ENCODE data around the gene PCARE. TPM values are rescaled to one million over a fixed set of nuclear protein-coding genes. Genes with fewer than 3 reads are reported as not detected.

Gene PCARE
- total and polyA plus RNA-seq, 2 of the 8 experiments (the other 6 are each of a cell fraction or from before 2014, with no cell fraction given): not detected

- TF ChIP-seq JUND (IDR thresholded peaks at IDR 0.05; ENCODE audit: low read length): no peak
- TF ChIP-seq SUZ12 (IDR thresholded peaks at IDR 0.05; ENCODE audit: low read length): no peak
- no peak for TF ChIP-seq SP1 (IDR thresholded peaks at IDR 0.05; ENCODE audit: low read depth, low read length)
- TF ChIP-seq BACH1 (IDR thresholded peaks at IDR 0.05; ENCODE audit: low read length): no peak
- TF ChIP-seq KDM5A (IDR thresholded peaks at IDR 0.05; ENCODE audit: low read length): no peak
- no peak for TF ChIP-seq EP300 (IDR thresholded peaks at IDR 0.05; ENCODE audit: borderline replicate concordance in 1 of 2, low read depth in 2 of 2, low read length in 2 of 2)
- no peak for TF ChIP-seq MAFK (IDR thresholded peaks at IDR 0.05; ENCODE audit: low read depth, low read length)
- no peak for TF ChIP-seq TCF12 (IDR thresholded peaks at IDR 0.05; ENCODE audit: low read depth, low read length)
- TF ChIP-seq SRF (IDR thresholded peaks at IDR 0.05; ENCODE audit: low read depth, low read length): no peak
- TF ChIP-seq EZH2 (IDR thresholded peaks at IDR 0.05; ENCODE audit: low read depth, low read length, severe bottlenecking): no peak
- TF ChIP-seq TAF1 (IDR thresholded peaks at IDR 0.05; ENCODE audit: low read depth, low read length): no peak
- no peak for TF ChIP-seq NANOG (IDR thresholded peaks at IDR 0.05; ENCODE audit: insufficient read depth, low read depth, low read length, poor library complexity, severe bottlenecking)
- TF ChIP-seq FOSL1 (IDR thresholded peaks at IDR 0.05; ENCODE audit: insufficient read depth, low read depth, low read length): no peak
- no peak for TF ChIP-seq CTBP2 (IDR thresholded peaks at IDR 0.05; ENCODE audit: borderline replicate concordance, insufficient read depth, insufficient read length, low read length)
- TF ChIP-seq RNF2 (IDR thresholded peaks at IDR 0.05; ENCODE audit: borderline replicate concordance, low read depth, low read length, missing control alignments, poor library complexity, severe bottlenecking): no peak
- no peak for TF ChIP-seq USF2 (IDR thresholded peaks at IDR 0.05; ENCODE audit: low read length)
These were observed 10.2 kb upstream of the PCARE start (continued) for GRCh38 chr2:29084554-29084953.

Data from H1 (cell line).